GM10847 (cell line): Measurements from ENCODE around the gene MYO1D.

Experiments used
- POLR2A ChIP-seq: IDR thresholded peaks from 2 replicates; pipeline ENCODE4 v1.6.1; 2011; ENCODE audit not compliant: insufficient read length; ENCODE audit errors: extremely low read depth

Gene MYO1D

DNA sequence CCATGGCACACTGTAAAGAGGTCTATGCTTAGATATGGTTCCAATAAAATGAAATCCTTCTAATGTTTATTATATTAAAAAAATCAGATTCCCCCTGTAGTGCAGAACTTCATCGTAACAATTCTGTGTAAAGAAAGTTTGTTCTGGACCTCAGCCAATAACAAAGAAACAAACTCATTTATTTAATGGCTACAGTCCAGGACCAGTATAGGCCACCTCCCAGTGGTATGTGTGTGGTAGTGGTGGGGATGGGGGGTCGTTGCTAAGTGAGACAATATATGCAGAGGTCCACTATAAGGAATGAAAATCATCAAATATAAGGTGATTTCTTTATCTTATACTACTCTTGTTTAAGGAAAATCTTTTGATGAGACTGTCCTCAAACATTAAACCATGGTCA lies 253.7 kb downstream of the MYO1D start:
- TF ChIP-seq POLR2A, result no peak

DNA sequence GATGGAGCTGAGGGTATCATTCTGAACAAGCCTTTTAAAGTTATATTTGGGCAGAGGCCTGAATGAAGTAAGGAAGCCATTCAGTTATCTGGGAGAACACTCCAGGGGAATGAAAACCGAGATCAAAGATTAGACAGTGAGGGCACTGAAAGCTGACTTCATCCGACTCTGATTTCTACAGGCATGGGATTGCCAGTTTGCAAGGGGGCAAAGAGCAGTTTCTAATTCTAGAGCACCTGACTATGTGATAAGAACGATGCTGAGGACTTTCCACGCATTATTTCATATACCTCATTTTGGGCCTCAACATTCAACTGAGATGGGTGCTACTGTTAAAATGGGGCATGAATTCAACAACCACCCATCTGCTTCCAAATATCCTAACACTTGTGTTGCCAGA lies 254.4 kb downstream of the MYO1D start:
- TF ChIP-seq POLR2A, result no peak

DNA sequence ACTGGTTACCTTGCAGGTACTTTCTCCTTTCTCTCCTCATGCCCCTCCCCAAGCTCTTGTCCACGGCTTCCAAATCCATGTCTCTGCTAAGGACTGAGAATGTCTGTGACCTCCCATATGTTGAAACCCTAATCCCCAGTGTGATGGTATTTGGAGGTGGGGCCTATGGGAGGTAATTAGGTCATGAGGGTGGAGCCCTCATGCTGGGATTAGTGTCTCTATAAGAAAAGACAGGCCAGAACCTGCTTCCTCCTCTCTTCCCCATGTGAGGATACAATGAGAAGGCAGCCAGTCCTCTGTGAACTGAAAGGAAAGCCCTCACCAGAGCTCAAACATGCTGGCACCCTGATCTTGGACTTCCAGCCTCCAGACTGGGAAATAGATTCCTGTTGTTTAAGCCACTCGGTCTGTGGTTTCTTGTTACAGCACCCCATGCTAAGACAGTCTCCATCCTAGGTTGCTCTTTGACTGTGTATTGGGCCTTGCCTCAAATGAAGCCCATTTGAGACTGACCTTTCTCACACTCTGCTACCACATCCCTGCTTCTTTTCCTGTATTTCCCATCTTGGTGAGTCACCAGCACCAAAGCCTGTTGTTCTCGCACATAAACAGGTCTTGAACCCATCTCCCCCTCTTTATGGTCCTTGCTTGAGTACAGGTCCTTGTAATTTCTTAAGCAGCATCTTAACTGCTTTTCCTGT lies 255.2 kb downstream of the MYO1D start:
- no peak for TF ChIP-seq POLR2A

DNA sequence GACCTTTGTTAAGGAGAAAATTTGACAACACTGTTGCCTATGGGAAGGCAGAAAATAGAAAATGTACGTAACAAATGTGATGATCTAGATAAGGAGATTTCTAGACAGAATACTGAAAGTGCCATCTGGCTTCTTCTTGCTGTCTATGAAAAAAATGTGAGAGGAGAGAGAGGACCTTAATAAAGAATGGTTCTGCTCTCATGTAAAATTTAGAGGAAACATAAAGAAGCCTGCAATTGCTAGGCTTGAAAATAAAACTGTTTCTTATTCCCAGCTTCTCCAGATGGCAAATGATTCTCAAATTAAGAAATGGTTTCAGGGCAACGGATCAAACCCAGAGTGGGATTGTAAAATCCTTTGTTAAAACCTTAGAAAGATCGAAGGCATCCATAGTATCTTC lies 261.6 kb downstream of the MYO1D start:
- TF ChIP-seq POLR2A, result no peak

DNA sequence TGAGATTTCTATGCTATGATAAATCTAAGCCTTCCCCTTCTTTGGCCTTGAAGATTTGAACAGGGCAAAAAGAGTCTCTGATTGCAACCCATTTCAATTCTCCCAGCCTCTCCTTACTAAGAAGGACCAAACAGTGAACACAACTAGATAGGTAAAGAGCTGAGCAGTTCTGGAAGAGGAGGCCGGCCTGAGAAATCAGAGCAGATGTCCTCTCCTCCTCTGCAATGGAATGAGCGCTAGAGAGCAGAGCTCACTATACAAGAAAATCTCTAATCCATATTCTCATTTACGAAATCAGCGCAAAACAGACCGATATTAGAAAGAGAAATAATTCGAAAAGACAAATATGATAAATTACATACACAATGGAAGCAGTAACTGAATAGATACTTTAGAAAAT lies 266.0 kb downstream of the MYO1D start:
- TF ChIP-seq POLR2A, result no peak

DNA sequence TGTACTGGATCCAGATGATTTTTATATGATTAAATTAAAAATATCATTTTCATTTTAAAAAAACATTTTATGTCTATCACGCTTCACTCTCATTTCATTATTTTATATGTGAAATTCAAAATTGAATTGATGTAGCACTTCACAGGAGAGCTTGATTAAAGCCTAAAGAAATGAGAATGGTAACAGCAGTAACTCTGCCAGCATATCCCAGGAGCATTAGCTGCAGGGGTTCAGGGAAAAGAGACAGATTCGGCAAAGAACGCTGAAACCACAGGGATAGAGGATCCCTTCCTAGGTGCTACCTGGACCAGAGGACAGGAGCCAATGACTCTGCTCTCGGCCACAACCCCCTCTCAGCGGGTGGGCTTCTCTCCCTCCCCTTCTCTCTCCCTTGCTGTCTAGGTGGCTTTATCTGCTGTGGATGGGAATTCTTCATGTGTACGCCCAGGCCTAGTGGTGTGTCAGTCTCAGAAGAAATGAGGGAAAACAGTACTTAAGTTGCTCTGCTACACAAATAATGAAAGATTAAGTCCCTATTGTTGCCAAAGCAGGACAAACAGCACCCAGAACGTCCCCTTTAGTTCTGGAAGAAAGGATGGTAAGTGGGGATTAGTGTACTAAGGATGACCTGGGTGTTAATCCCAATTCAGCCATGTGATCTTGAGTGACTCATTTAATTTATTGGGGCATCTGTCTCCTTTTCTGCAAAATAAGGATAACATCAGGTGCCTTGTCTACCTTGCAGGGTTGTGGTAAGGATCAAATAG lies 266.9 kb downstream of the MYO1D start:
- no peak for TF ChIP-seq POLR2A

DNA sequence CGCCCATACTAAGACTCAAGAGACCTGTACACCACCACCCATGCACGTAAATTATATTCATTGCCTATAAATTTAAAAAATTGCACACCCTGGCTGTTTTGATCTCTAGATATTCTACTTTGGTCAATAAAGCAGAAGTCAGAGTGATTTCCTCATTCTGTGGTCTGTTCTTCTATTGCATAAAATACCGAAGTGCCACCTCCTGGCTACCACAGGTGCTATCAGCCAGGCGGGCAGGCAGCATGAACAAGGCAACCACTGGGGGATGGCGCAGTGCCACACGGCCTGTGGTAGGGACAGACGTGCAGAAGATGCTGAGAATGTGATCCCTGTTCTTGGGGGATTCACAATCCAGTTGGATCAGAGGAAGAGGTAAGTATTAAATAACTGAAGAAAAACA lies 267.8 kb downstream of the MYO1D start:
- no peak for TF ChIP-seq POLR2A

DNA sequence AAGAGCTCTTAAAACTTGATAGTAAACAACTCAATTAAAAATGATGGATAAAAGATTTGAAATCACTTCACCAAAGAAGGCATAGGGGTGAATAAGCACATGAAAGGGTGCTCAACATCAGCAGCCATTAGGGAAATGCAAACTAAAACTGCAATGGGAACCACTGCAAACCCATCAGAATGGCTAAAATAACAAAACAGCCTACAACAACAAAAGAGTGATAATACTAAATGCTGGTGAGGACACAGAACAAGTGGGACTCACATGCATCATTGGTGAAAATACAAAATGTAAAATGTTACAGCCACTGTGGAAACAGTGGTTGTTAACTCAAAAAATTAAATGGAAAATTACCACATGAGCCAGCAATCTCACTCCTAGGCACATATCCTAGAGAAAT lies 268.7 kb downstream of the MYO1D start:
- no peak for TF ChIP-seq POLR2A

DNA sequence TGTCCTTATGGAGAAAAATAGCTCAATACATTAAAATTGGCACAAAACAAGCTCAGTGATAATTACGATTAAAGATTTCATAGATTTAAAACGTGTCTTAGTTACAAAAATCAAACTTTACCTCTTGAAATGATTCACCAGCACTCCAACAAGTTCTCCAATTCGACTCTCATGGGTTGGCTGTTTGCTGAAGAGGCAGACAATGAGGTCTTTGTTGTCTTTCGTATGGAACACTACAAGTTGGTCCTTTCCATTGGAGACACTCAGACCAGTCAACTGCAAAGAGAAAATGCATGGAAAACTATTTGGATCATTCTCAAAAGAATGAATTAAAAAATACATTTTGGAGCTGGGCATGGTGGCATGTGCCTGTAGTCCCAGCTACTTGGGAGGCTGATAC lies 272.0 kb downstream of the MYO1D start:
- TF ChIP-seq POLR2A, result no peak

DNA sequence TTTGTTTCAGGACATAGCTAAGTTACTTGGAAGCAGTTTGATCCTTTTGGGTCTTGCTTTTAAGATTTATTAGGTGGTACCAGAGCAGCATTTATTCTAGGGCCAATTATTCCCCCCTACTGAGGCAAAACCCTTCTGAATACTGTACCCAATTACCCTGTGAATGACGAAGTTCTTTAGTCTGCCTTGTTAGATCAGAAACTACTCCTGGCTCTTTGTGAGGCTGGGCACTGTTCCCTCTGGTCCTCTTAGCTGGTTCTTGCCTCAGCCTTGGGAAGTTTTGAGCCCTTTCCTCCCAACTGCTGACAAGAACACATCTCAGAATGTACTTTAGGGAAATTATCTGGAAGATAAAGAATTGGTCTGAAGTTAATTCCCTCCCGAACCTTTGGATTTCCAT lies 274.5 kb downstream of the MYO1D start:
- TF ChIP-seq POLR2A, result no peak

DNA sequence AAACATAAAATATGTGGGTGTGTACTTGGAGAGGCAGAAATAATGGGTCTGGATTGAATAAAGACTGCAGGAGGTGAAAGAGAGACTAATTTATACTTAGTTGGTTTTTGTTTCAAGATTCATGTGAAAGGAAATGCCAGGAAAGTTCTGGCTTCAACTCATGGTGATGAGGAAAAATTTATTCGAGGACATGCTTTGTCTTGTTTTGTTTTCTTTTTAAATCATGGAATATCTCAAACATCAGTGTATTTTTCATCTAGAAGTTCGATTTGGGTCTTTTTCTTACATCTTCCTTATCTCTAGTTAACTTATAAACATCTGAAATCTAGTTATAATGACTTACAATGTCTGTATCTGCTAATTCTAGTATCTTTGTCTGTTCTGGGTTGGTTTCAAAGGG lies 275.1 kb downstream of the MYO1D start:
- no peak for TF ChIP-seq POLR2A

DNA sequence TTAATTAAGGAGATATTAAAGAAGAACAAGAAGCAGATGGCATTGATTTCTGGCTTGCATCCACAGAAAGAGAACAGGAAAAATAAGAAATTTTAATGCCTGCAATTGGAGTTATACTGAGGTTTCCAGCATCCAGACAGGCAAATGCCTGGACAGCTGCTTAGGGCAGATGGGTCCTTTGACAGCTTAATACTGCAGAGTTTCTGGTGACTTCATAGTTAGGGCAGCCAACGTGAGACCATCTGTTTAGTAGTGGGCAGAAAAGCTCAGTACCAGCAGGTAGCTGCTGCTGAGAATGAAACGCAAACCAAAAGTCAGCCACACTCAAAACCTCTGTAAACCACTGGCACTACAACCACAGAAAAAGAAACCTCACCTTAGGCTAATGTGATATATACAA lies 280.3 kb downstream of the MYO1D start:
- no peak for TF ChIP-seq POLR2A

DNA sequence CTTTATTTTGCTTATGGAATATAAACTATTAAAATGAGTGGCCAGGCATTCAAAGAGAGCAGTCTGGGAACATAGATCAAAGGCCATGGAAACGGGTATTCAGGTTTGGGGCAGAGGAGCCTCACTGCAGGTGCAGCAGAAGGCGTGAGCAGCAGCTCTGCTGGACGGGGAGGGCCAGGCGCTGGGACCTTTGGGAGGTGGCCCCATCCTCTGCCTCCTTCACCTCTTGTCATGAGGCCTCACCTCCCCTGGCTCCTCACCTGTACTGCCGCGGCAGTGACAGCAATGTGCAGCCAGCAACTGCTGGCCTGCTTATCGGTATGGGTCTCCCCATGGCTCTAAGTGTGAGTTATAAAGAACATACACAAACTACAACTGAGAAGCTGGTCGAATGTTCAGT lies 280.7 kb downstream of the MYO1D start:
- no peak for TF ChIP-seq POLR2A

DNA sequence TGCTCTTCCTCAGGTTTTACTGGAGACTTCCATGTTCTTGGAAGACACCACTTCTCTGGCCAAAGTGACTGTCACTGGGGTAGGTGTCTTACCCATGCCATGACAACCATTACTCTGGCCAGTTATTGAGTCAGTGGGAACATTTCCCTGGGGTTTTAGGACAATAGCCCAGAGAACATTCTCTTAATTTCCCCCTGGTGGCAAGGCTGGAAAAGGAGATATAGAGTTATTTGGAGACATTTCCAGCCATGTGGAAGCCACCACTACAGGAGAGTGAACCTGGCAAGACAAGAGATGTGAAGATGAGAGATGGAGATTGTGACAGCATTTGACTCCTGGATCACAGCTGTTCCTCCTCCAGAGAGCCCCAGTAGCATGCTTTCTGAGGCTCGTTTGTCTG lies 283.9 kb downstream of the MYO1D start:
- no peak for TF ChIP-seq POLR2A

DNA sequence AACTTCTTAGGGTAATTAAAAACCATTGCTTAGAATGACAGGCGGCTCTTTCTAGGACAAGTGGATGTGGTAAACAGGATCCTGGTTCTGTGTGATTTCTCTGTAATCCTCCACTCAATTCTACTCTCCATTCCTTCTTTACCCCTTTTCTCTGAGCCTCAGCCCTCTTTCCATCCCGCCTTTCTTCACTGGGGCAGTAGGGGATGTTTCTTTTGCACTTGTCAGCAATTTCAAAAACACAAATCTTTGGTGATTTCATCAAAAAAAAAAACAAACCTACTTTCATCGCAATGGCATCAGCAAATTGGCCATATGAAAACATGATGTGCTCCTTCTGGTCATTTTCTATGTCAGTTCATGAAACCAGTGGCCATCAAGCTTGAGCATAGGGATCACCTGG lies 285.5 kb downstream of the MYO1D start:
- TF ChIP-seq POLR2A, result no peak

DNA sequence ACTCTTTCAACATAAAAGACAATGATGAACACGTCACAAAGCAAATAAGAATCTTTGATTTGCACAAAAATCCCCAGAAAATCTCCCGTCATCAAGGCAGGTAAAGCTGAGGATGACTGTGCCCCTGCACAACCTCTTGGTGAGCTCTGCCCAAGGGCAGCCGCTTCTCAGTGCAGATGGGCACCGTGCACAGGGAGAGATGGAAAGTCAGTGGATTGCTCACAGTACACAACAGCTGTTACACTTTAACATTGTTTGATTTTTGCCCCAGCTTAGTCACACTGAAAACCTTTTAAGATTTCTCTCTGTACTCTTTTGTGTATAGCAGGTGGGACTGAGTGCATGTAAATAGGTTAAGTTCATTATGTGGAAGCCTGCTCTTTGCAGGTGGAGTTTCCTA lies 285.9 kb downstream of the MYO1D start:
- TF ChIP-seq POLR2A, result no peak

DNA sequence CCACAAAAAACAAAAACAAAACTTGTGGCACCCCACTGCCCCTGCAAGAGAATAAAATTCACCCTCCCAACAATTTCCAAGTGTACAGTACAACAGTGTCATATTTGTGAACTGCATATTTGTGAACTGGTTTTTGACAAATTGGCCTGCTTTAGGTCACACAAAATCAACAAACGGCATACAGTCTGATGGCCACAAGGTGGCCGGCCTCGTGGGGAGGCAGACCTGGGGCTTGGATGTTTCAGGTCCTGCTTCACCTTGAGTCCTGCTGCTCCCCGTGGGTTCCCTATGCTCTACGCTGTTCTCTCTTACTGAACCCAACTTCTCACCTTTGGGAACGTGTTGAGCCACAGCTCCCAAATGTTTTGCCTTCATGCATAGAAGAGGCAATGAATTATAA lies 287.9 kb downstream of the MYO1D start:
- TF ChIP-seq POLR2A, result no peak
